ENCODE results near the gene GPC6.

Gene GPC6

GRCh38 chr13:94186470-94186869, 959.9 kb downstream of the GPC6 start:
- TF ChIP-seq, protein P1, sequence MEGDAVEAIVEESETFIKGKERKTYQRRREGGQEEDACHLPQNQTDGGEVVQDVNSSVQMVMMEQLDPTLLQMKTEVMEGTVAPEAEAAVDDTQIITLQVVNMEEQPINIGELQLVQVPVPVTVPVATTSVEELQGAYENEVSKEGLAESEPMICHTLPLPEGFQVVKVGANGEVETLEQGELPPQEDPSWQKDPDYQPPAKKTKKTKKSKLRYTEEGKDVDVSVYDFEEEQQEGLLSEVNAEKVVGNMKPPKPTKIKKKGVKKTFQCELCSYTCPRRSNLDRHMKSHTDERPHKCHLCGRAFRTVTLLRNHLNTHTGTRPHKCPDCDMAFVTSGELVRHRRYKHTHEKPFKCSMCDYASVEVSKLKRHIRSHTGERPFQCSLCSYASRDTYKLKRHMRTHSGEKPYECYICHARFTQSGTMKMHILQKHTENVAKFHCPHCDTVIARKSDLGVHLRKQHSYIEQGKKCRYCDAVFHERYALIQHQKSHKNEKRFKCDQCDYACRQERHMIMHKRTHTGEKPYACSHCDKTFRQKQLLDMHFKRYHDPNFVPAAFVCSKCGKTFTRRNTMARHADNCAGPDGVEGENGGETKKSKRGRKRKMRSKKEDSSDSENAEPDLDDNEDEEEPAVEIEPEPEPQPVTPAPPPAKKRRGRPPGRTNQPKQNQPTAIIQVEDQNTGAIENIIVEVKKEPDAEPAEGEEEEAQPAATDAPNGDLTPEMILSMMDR (IDR thresholded peaks at IDR 0.05; ENCODE audit: low read depth, low read length) = no peak
- in situ Hi-C loops (cut with HindIII; ENCODE audit: low sequenced_read_pairs) = no loop called here
- no peak overlapping the region for H3K4me3 ChIP-seq (ENCODE audit: low read depth, low read length)
- no peak for DNase-seq (ENCODE audit: low read depth, low spot score)

DNA sequence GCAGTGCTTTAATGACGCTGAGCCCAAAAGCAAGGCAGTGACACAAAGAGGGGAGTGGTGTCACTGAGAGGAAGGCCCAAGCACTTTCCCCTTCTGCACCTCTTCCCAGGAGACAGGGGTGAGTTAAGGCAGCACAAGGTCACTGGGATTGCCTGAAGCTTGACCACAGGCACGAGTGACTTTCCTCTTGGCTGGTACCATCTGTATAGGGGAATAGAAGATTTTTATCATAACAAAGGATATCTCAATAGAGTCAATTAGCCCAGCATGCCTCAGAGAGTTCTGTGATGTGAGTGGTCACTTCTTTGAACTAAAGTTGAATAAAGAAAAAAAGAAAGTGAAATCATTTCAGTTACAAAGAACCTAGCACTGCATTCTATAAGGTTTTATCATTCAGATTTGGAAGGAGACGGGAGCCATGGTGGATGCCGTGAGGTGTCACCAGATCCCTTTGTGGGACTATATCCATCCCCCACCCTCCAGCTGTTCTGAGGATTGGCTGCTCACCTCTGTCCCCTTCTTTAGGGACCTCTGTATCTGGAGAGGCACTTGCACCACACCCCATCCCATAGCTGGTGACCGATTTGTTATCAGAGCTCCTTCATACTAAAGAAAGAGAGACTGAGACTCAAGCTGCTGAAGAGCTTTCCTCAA, 961.7 kb downstream of the GPC6 start:
- no peak for DNase-seq (ENCODE audit: low read depth, low spot score)
- TF ChIP-seq, protein P1 (IDR thresholded peaks at IDR 0.05; ENCODE audit: low read depth, low read length) = no peak
- in situ Hi-C loops (cut with HindIII; ENCODE audit: low sequenced_read_pairs) = no loop called here
- no peak overlapping the region for H3K4me3 ChIP-seq (ENCODE audit: low read depth, low read length)

DNA sequence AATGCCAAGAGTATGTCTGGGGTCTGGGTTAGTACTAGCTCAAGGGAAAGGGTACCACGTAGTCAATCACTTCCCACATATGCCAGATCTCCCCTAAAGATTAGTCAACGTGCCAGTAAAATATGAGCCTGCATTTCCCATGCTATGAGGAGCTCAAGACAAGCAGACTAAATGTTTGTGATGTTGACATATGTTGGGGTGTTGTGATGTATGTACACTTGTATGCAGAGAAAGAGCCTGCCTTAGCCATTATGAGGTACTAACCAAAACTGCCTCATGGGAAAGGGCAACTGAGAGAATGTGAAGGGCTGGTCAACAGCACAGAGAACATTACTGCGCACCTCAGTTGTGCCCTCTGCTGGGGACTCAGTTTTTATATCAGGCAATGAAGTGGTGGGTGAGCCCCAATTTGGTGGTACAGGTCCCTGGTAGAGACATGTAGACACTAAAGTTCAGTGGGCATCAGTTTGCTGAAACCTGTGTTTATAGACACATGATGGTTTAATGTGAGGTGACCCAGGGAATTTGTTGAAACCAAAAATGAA, 965.9 kb downstream of the GPC6 start:
- TF ChIP-seq, protein P1 (IDR thresholded peaks at IDR 0.05; ENCODE audit: low read depth, low read length) = peak; percentile 52
- in situ Hi-C loops (cut with HindIII; ENCODE audit: low sequenced_read_pairs) = no loop called here
- peak; percentile 16 for DNase-seq (ENCODE audit: low read depth, low spot score)
- H3K4me3 ChIP-seq (ENCODE audit: low read depth, low read length) = no peak overlapping the region

DNA sequence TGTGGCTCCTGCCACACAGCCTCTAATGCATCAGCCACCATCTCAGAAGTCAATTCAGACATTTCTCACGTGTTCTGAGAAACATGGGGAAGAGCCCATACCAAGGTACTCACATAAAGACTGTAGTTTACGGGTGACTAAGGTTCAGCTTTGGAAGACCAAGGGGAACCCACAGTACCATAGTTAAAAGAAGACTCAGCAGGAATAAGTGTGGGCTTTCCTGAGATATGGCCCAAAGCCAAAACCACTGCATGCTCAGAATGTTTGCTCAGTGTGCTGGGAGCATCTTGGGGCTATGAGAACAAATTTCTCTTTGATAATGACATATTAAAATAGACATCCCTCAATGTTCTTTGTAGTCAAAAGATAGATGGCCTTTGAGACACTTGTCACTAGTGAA, 969.1 kb downstream of the GPC6 start:
- in situ Hi-C loops (cut with HindIII; ENCODE audit: low sequenced_read_pairs) = no loop called here
- TF ChIP-seq, protein P1 (IDR thresholded peaks at IDR 0.05; ENCODE audit: low read depth, low read length) = no peak
- H3K4me3 ChIP-seq (ENCODE audit: low read depth, low read length) = no peak overlapping the region
- peak; percentile 93 for DNase-seq (ENCODE audit: low read depth, low spot score)

DNA sequence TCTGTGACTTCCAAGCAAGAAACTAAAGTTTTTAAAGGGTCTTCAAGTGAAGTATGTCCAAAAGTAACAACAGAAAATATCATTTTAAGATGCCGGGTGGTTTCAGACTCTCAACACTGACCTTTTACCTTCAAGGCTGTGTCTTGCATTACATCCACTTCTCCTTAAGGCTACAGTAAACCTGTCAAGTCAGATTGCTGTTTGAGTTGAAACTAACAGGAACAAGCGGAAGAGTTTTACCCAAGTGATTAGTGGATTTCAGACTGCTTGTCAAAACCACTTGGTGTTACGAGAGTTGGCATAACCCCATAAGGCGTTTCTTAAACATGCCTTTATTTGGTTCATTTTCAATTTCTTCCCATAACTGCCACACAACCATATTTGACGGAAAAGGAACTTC, 969.8 kb downstream of the GPC6 start:
- in situ Hi-C loops (cut with HindIII; ENCODE audit: low sequenced_read_pairs) = no loop called here
- DNase-seq (ENCODE audit: low read depth, low spot score) = peak; percentile 9
- H3K4me3 ChIP-seq (ENCODE audit: low read depth, low read length) = no peak overlapping the region
- TF ChIP-seq, protein P1 (IDR thresholded peaks at IDR 0.05; ENCODE audit: low read depth, low read length) = no peak

DNA sequence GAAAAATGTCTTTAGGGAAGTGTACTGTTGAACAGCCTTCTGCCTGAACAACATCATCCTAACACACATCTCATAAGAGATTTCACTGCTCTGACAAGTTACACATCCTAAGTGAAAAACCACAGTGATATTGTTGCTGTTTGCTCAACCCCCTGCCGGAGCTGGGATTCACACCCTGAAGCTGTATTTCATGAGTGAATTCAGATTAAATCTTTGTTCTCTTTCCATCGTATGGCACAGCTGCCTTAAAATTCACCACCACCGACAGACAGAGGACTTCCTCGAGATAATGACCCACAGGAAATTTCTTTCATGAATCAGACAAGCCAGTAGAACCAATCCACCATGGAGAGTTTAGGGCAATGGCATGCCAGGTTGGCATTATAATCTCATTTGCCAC, 972.1 kb downstream of the GPC6 start:
- in situ Hi-C loops (cut with HindIII; ENCODE audit: low sequenced_read_pairs) = no loop called here
- TF ChIP-seq, protein P1 (IDR thresholded peaks at IDR 0.05; ENCODE audit: low read depth, low read length) = no peak
- H3K4me3 ChIP-seq (ENCODE audit: low read depth, low read length) = no peak overlapping the region
- peak; percentile 72 for DNase-seq (ENCODE audit: low read depth, low spot score)
